K562 (cell line): Measurements from ENCODE around the gene RNGTT. TPM values are rescaled to one million over a fixed set of nuclear protein-coding genes. Genes with fewer than 3 reads are reported as not detected.
A peak's percentile ranks its signal among the peaks of the same experiment; 100 is the strongest.

Source experiments
- ATAC-seq: fragments of 200-7000 bp; cut with Tn5 transposase; 3 replicates; pipeline ENCODE4 v1.9.1; 2020; ENCODE audit warnings: moderate library complexity
- BruUV-seq: library from RNA; stranded (reverse); fragments of 400-500 nt; replicated peaks from 2 replicates; lab custom pipeline; 2021; lab: Mats Ljungman, UMichigan
- CTCF ChIA-PET: fragments of 300-600 bp; formaldehyde crosslinking; extraction: SDS; loops from one replicate; lab custom pipeline; 2021; ENCODE audit warnings: low intra/inter-chr PET ratio; lab: Yijun Ruan, JAX
- POLR2A ChIA-PET: fragments of 300-600, 350-650 bp; sonication (Branson Sonifier 250); formaldehyde crosslinking; extraction: SDS; loops from one replicate; lab custom pipeline; 2021; ENCODE audit warnings: antibody characterized with exemption, inconsistent platforms; lab: Yijun Ruan, JAX
- DNase-seq, 4 experiments: peaks; one replicate each; pipeline versions ENCODE4 v3.0.0 to v3.0.0-alpha.2; 2011 to 2018; ENCODE audit warnings: low spot score in 3 of 4, mixed read lengths in 3 of 4; ENCODE audit errors: extremely low read depth in 1 of 4
- FAIRE-seq: peaks from 2 replicates; lab custom pipeline; 2011; peaks lifted over from hg19 to GRCh38; lab: Jason Lieb, UNC
- H2AFZ ChIP-seq: 2 replicates; pipeline ENCODE4 v1.6.0; 2011; ENCODE audit warnings: low read depth, low read length, control low read depth, inconsistent platforms
- H3K27ac ChIP-seq: fragments of 200-600 bp; 3 replicates; pipeline ENCODE4 v1.8.0; 2011; ENCODE audit warnings: low read depth, mild to moderate bottlenecking, control low read depth, inconsistent platforms, low read length, moderate library complexity, mixed read lengths; ENCODE audit errors: extremely low read depth
- H3K27me3 ChIP-seq, 2 experiments: fragments of 300-600 bp in 1 of 2; 2 replicates in 1 of 2; 3 replicates in 1 of 2; pipeline versions ENCODE4 v1.6.0 to v1.8.0; 2011; ENCODE audit warnings: inconsistent platforms in 2 of 2, low read length in 2 of 2, mild to moderate bottlenecking in 1 of 2, mixed read lengths in 1 of 2, moderate library complexity in 1 of 2; ENCODE audit not compliant: control insufficient read depth in 2 of 2, insufficient read depth in 2 of 2
- H3K36me3 ChIP-seq: fragments of 300-600 bp; 3 replicates; pipeline ENCODE4 v1.8.0; 2011; ENCODE audit warnings: mild to moderate bottlenecking, low read length, inconsistent platforms; ENCODE audit not compliant: control insufficient read depth, insufficient read depth
- H3K4me1 ChIP-seq, 2 experiments: fragments of 200-600 bp in 1 of 2; replicated peaks in 1 of 2; 2 replicates in 1 of 2; 3 replicates in 1 of 2; pipeline versions ENCODE4 v1.5.1 to v1.8.0; 2011; ENCODE audit warnings: inconsistent platforms in 2 of 2, low read length in 2 of 2, mild to moderate bottlenecking in 1 of 2, mixed read lengths in 1 of 2, moderate library complexity in 1 of 2; ENCODE audit not compliant: control insufficient read depth in 2 of 2, insufficient read depth in 2 of 2
- H3K4me2 ChIP-seq: 2 replicates; pipeline ENCODE4 v1.6.1; 2011; ENCODE audit warnings: low read length, control low read depth, inconsistent platforms, mixed read lengths; ENCODE audit not compliant: insufficient read depth
- H3K4me3 ChIP-seq: fragments of 200-600 bp; sonication (generic), shearing (Covaris generic); 2 replicates; pipeline ENCODE4 v1.5.1; 2016; ENCODE audit warnings: control low read depth, inconsistent platforms
- H3K79me2 ChIP-seq: fragments of 200-600 bp; 3 replicates; pipeline ENCODE4 v1.8.0; 2011; ENCODE audit warnings: low read length, inconsistent platforms; ENCODE audit not compliant: control insufficient read depth, insufficient read depth
- H3K9ac ChIP-seq, 2 experiments: 2 replicates each; pipeline versions ENCODE4 v1.6.0 to v1.6.1; 2011; ENCODE audit warnings: low read depth in 2 of 2, low read length in 2 of 2, control low read depth in 1 of 2, inconsistent platforms in 1 of 2, mild to moderate bottlenecking in 1 of 2, mixed read lengths in 1 of 2; ENCODE audit not compliant: insufficient read depth in 1 of 2
- H3K9me1 ChIP-seq: one replicate; pipeline ENCODE4 v1.6.0; 2011; ENCODE audit warnings: inconsistent platforms, mild to moderate bottlenecking, low read length, moderate library complexity; ENCODE audit not compliant: control insufficient read depth, insufficient read depth
- H3K9me3 ChIP-seq: replicated peaks from 2 replicates; pipeline ENCODE4 v1.5.1; 2011; ENCODE audit warnings: low read depth, low read length, inconsistent platforms; ENCODE audit not compliant: control insufficient read depth, insufficient read depth
- H4K20me1 ChIP-seq: replicated peaks from 2 replicates; pipeline ENCODE4 v1.6.1; 2011; ENCODE audit warnings: low read length, inconsistent platforms, mixed read lengths; ENCODE audit not compliant: control insufficient read depth, insufficient read depth
- ARID2 ChIP-seq: fragments of 450-650 bp; IDR thresholded peaks from 2 replicates; pipeline ENCODE4 v1.6.1; 2017; ENCODE audit warnings: antibody characterized with exemption, mild to moderate bottlenecking
- CTCF ChIP-seq, 3 experiments: IDR thresholded peaks in 2 of 3; conservative IDR thresholded peaks in 1 of 3; 2 replicates each; pipeline ENCODE4 v1.5.1; 2011 to 2012; ENCODE audit warnings: low read length in 3 of 3, mild to moderate bottlenecking in 3 of 3, control low read depth in 2 of 3, improper control_type of control experiment in 1 of 3, inconsistent platforms in 1 of 3, low read depth in 1 of 3, mixed read lengths in 1 of 3, moderate library complexity in 1 of 3; ENCODE audit not compliant: insufficient read depth in 2 of 3
- OTX1 ChIP-seq: fragments of 450-650 bp; formaldehyde crosslinking; IDR thresholded peaks from 2 replicates; pipeline ENCODE4 v1.4.0; 2022; ENCODE audit warnings: mild to moderate bottlenecking
- POLR2H ChIP-seq: IDR thresholded peaks from 2 replicates; pipeline ENCODE4 v1.6.1; 2016; ENCODE audit warnings: missing genetic modification characterization, low read depth, mild to moderate bottlenecking, control low read depth, missing compliant biosample characterization, moderate library complexity
- RAD21 ChIP-seq, 2 experiments: fragments of 250-450 bp in 1 of 2; fragments of 450-650 bp in 1 of 2; sonication (Bioruptor Pico) in 1 of 2; formaldehyde crosslinking in 1 of 2; IDR thresholded peaks in 1 of 2; conservative IDR thresholded peaks in 1 of 2; 2 replicates each; pipeline versions ENCODE4 v1.4.0 to v1.8.0; 2020 to 2022; ENCODE audit warnings: mild to moderate bottlenecking in 2 of 2, moderate library complexity in 1 of 2
- REST ChIP-seq, 2 experiments: fragments of 450-650 bp; formaldehyde crosslinking in 1 of 2; IDR thresholded peaks; 2 replicates each; pipeline versions ENCODE4 v1.4.0 to v1.6.1; 2014 to 2020; ENCODE audit warnings: mild to moderate bottlenecking in 2 of 2, borderline replicate concordance in 1 of 2, low read depth in 1 of 2
- SMC3 ChIP-seq: conservative IDR thresholded peaks from 2 replicates; pipeline ENCODE4 v1.6.1; 2011; ENCODE audit warnings: low read depth, low read length, improper control_type of control experiment; ENCODE audit not compliant: insufficient read depth
- TCFL5 ChIP-seq: fragments of 250-450 bp; sonication (Bioruptor Pico); conservative IDR thresholded peaks from 2 replicates; pipeline ENCODE4 v1.6.1; 2021; ENCODE audit warnings: mild to moderate bottlenecking, moderate library complexity, matching md5 sums
- WGBS: fragments of 100-300 bp; shearing (Covaris generic); methylation state at CpG from one replicate; pipeline ENCODE4 v1.1.6; 2016; ENCODE audit warnings: low coverage, mixed read lengths; ENCODE audit not compliant: insufficient coverage; ENCODE audit errors: missing lambda C conversion rate; 5-methylcytosine and 5-hydroxymethylcytosine counted together
- in situ Hi-C: fragments of 300-500 bp; cut with MboI; formaldehyde crosslinking; loops from 4 replicates; pipeline ENCODE4 v1.15.0; 2018; ENCODE audit warnings: inconsistent platforms, mixed read lengths
- intact Hi-C: fragments of 100-400 bp; cut with micrococcal nuclease; formaldehyde crosslinking; loops from 2 replicates; pipeline ENCODE4 v1.14.2; 2022
- polyA plus RNA-seq, 8 experiments: library from polyadenylated mRNA; depleted of rRNA in 4 of 8; stranded (reverse) in 5 of 8; unstranded in 3 of 8; fragments of >200 nt; fragmentation: Nextera tagmentation in 2 of 8; fragmentation: Illumina TruSeq in 1 of 8; extraction: Ambion mirVana in 2 of 8; extraction: Trizol in 1 of 8; gene quantifications; 2 replicates each; pipeline versions ENCODE4 v1.2.1 to v1.2.3, GENCODE V29; 2011 to 2014; ENCODE audit warnings: inconsistent platforms in 1 of 8, missing spikeins in 1 of 8
- total RNA-seq, 7 experiments: library from RNA; depleted of rRNA in 6 of 7; stranded (reverse); fragments of >200 nt in 6 of 7; fragmentation: Illumina TruSeq in 2 of 7; extraction: Trizol in 2 of 7; gene quantifications; 2 replicates each; pipeline versions ENCODE4 v1.2.1 to v1.2.3, GENCODE V29; 2011 to 2021; ENCODE audit warnings: low replicate concordance in 1 of 7

The RNGTT gene
- total and polyA plus RNA-seq, 9 of the 15 experiments (the other 6 are each of a cell fraction or from before 2014, with no cell fraction given) = 6.1 to 31.7 (median 19.5) TPM

DNA sequence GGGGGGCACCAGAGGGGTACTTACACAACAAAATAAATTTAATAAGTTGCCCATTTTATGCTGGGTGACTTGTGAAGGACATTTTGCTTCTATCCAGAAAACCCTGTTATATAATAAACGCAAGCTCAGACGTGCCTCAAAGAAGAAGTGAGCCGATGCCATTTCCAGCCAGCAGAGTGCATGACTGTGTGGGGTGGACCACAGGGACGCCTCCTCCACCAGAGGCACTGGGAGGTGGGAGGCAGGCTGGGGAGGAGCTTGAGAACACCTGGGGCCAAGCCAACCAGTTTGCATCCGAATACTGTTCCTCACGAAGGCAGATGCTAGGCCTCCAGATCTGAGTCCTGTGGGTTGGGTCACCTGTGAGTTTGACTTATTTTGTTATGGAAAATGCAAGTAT lies 363.8 kb downstream of the RNGTT start:
- Histone ChIP-seq H3K9me3 (no peaks in the 10 kb centered on the region), H2AFZ (no peak overlapping the region), H3K4me1 (no peaks in the 10 kb centered on the region), H3K9me1 (no peaks in the 10 kb centered on the region), H3K4me2 (no peak overlapping the region), H3K36me3 (no peaks in the 10 kb centered on the region), H3K27ac (no peak overlapping the region), H3K27me3 (peaks cover 19 to 41% of the 10 kb centered on the region in 2 experiments; a peak in 4 of 5 replicates), H3K9ac (no peak overlapping the region), H3K4me3 (no peak overlapping the region), H3K79me2 (no peaks in the 10 kb centered on the region), H4K20me1 (no peaks in the 10 kb centered on the region)
- intact Hi-C loops = loop anchor here (1.0 to 5.0 kb wide), 2 partner anchors 181 to 273 kb away; no protein-coding TSS in a partner anchor
- DNase-seq (peak; percentile 42 to 56 (median 48)), FAIRE-seq (peak; percentile 78), ATAC-seq (peak; percentile 97)
- in situ Hi-C loops = no loop called here
- BruUV-seq = no TSS peak
- ChIA-PET POLR2A (interaction anchor here (0.7 to 0.8 kb wide), 3 partner anchors 8 to 14 kb away, joined by 3 read pairs; no protein-coding TSS in a partner anchor), CTCF (no interaction called here)
- TF ChIP-seq SMC3 (0 out of 2 replicates have a peak, but pooled peaks have one; percentile 31), TCFL5 (CRISPR knock-in tag) (no peak), POLR2H (tag) (no peak), RAD21 (CRISPR knock-in tag; conservative IDR thresholded peaks at IDR 0.05 in 1 of 2, IDR thresholded peaks at IDR 0.05 in 1 of 2) (peak in 1 of 2 experiments; percentile 60; a peak in 2 of 4 replicates), CTCF (IDR thresholded peaks at IDR 0.05 in 2 of 3, conservative IDR thresholded peaks at IDR 0.05 in 1 of 3; ENCODE audit: insufficient read depth in 2 of 3, low read depth in 1 of 3, low read length in 3 of 3) (peak; percentile 51 to 79 (median 55)), ARID2 (no peak), REST (IDR thresholded peaks at IDR 0.05; ENCODE audit: borderline replicate concordance) (0 out of 2 replicates have a peak, but pooled peaks have one; percentile 4), REST (CRISPR knock-in tag; IDR thresholded peaks at IDR 0.05; ENCODE audit: low read depth) (no peak), OTX1 (no peak)
- 3% methylated on average over 6 of the region's 6 CpGs for WGBS
